Tibial nerve (tissue), 4 donors: Measurements from ENCODE around the gene VOPP1.

ENCODE experiments used
- CTCF ChIP-seq, 5 experiments: fragments of 200-600 bp in 3 of 5; fragments of 450-650 bp in 2 of 5; sonication (generic) in 3 of 5; IDR thresholded peaks; one replicate each; pipeline ENCODE4 v1.5.1; 2016 to 2019; ENCODE audit warnings: antibody characterized with exemption in 5 of 5, mild to moderate bottlenecking in 3 of 5, moderate library complexity in 2 of 5
- EP300 ChIP-seq, 2 donors: sonication (generic); formaldehyde crosslinking; IDR thresholded peaks; one replicate each; pipeline ENCODE4 v1.6.1; 2017; ENCODE audit warnings: antibody characterized with exemption in 2 of 2, mild to moderate bottlenecking in 1 of 2

- TF ChIP-seq CTCF (IDR thresholded peaks at IDR 0.05) (no peak), EP300 (IDR thresholded peaks at IDR 0.05) (no peak)
Observed at GRCh38 chr7:55594870-55595269, 22.6 kb upstream of the VOPP1 start.
